Bronchial epithelial cell (primary cell): Measurements from ENCODE around the gene ZNF599. TPM values are rescaled to one million over a fixed set of nuclear protein-coding genes. Genes with fewer than 3 reads are reported as not detected.

ENCODE experiments used
- DNase-seq: peaks from one replicate; pipeline ENCODE4 v3.0.0-alpha.2; 2010; ENCODE audit warnings: low read depth
- FAIRE-seq: peaks from 2 replicates; lab custom pipeline; 2011; peaks lifted over from hg19 to GRCh38; lab: Jason Lieb, UNC
- H3K27me3 ChIP-seq: 2 replicates; pipeline ENCODE4 v1.5.1; 2011; ENCODE audit warnings: low read length; ENCODE audit not compliant: control insufficient read depth, insufficient read depth
- H3K36me3 ChIP-seq: 2 replicates; pipeline ENCODE4 v1.5.1; 2011; ENCODE audit warnings: low read length; ENCODE audit not compliant: control insufficient read depth, insufficient read depth
- H3K4me3 ChIP-seq: 2 replicates; pipeline ENCODE4 v1.5.1; 2011; ENCODE audit warnings: mild to moderate bottlenecking, low read depth, low read length, control low read depth
- total RNA-seq: library from RNA; depleted of rRNA; stranded (reverse); fragments of >200 nt; gene quantifications from 2 replicates; pipeline ENCODE4 v1.2.1, GENCODE V29; 2014
- TF ChIP-seq, protein P1 (sequence below): IDR thresholded peaks from 2 replicates; pipeline ENCODE4 v1.5.1; 2011; ENCODE audit warnings: mild to moderate bottlenecking, moderate library complexity, low read length, control low read depth, inconsistent platforms; ENCODE audit not compliant: insufficient read depth, severe bottlenecking

ZNF599 gene
- total RNA-seq, 1 donor from 2014 or later, result 2.4 TPM

DNA sequence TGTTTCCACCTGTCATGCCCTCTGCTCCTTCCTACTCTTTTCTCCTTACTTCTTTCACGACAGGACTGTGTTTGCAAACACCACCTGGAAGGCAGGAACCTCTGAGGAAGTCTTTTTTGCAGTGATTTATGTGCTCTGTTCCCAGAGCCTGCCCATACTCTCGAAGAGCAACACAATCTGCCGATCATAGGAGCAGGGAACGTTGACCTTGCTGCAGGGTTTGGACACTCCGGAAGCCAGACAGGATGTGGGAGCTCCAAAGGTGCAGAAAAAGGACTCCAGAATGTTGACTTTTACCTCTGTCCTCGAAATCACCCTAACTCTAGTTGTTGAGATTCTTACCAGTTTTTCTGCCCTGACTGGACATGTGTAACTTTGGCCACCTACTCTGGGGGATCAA lies 47.6 kb downstream of the ZNF599 start:
- Histone ChIP-seq H3K4me3 (no peak overlapping the region), H3K27me3 (no peaks in the 10 kb centered on the region), H3K36me3 (no peaks in the 10 kb centered on the region)
- DNase-seq, result no peak
- FAIRE-seq, result no peak
- TF ChIP-seq, protein P1, sequence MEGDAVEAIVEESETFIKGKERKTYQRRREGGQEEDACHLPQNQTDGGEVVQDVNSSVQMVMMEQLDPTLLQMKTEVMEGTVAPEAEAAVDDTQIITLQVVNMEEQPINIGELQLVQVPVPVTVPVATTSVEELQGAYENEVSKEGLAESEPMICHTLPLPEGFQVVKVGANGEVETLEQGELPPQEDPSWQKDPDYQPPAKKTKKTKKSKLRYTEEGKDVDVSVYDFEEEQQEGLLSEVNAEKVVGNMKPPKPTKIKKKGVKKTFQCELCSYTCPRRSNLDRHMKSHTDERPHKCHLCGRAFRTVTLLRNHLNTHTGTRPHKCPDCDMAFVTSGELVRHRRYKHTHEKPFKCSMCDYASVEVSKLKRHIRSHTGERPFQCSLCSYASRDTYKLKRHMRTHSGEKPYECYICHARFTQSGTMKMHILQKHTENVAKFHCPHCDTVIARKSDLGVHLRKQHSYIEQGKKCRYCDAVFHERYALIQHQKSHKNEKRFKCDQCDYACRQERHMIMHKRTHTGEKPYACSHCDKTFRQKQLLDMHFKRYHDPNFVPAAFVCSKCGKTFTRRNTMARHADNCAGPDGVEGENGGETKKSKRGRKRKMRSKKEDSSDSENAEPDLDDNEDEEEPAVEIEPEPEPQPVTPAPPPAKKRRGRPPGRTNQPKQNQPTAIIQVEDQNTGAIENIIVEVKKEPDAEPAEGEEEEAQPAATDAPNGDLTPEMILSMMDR, result no peak

DNA sequence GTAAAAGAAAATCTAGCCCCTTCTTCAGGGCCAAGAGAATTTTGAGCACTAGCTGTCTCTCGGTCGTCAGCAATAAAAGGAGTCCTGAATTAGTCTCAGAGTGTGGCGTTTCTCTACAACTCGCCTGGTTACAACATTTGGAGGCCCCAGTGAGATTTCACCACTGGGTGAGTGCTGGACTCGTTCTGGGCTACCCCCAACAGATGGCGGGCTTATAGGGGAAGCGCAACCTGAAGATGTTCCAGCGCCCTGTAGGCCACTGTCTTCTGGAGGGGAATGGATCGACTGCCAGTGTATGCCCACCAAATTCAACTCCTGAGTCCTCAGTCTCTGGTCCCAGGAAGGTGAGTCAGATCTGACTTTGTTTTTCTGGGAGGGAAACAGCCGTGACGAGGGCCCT lies 50.7 kb downstream of the ZNF599 start:
- DNase-seq, result no peak
- TF ChIP-seq, protein P1, result no peak
- H3K4me3 ChIP-seq, result no peak overlapping the region
- no peak for FAIRE-seq
- no peaks in the 10 kb centered on the region for H3K36me3 ChIP-seq
- H3K27me3 ChIP-seq, result no peaks in the 10 kb centered on the region

DNA sequence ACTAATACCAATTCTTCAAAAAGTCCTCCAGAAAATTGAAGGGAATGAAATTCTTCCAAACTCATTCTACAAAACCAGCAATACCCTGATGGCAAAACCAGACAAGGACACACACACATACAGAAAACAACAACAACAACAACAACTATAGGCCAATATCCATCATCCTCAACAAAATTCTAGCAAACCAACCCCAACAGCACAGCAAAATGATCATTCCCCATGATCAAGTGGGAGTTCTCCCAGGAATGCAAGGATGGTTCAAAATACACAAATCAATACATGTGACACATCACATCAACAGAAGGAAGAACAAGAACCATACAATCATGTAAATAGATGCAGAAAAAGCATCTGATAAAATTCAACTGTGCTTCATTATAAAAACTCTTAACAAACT lies 57.7 kb downstream of the ZNF599 start:
- TF ChIP-seq, protein P1, result no peak
- no peaks in the 10 kb centered on the region for H3K36me3 ChIP-seq
- FAIRE-seq (no peak), DNase-seq (no peak)
- H3K27me3 ChIP-seq, result no peaks in the 10 kb centered on the region
- no peak overlapping the region for H3K4me3 ChIP-seq

DNA sequence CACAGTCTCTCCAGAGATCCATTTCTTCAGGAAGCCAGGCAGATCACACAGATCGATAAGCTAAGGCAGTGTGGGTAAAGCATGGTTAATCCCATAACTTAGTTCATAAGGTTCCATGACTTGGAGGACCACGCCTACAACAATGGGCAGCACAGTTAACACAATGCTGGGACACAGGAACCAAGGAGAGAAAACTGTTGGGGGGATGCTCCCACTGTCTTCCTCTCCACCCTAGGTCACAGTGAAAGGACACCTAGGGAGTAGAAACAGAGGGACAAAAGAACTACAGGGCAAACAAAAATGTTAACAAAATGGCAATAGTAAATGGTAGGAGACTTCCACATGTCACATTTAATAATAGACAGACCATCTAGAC lies 59.8 kb downstream of the ZNF599 start:
- DNase-seq, result no peak
- FAIRE-seq, result no peak
- TF ChIP-seq, protein P1, result no peak
- H3K27me3 ChIP-seq, result no peaks in the 10 kb centered on the region
- H3K36me3 ChIP-seq, result no peaks in the 10 kb centered on the region
- H3K4me3 ChIP-seq, result no peak overlapping the region

DNA sequence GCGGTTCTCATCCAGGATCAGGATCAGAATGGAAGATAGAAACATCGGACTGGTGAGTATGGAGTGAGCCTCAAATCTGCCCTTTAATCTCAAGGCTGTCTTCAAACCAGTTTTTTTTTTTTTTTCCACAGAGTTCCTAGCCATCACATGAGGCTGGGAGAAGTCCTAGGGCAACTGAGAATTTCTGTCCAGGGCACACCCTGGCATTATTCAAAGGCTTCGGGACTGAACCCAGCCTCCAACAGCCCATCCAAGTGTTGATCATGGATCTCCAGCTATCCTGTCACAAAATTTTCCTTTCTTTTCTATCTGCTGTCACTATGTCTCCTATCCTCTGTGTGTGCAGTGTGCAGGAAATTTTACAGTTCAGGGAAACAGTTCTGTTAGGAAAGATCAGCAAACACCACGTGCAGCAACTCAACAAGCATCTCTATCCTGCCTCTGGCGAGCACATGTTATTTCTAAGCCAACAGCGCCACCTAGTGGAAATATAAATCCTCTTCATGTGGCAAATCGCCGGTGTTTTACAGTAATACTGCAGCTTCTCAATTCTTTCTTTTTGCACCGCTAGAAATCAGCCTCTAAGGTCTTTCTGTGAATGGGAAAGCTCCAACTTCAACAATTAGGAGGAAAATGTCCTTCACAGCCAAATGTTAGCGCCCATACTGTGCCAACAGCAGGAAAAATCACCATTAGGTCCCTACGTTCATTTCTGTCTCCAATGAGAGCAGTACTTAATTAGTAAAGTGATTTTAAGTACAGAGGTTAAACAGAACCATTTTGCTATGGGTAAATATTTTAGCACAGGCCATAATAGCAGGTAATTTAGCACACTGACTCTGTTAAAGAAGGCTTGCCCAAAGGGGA lies 60.4 kb downstream of the ZNF599 start:
- TF ChIP-seq, protein P1, result peak; percentile 61
- Histone ChIP-seq H3K27me3 (no peaks in the 10 kb centered on the region), H3K36me3 (no peaks in the 10 kb centered on the region), H3K4me3 (no peak overlapping the region)
- FAIRE-seq, result peak; percentile 50
- DNase-seq, result peak; percentile 66

DNA sequence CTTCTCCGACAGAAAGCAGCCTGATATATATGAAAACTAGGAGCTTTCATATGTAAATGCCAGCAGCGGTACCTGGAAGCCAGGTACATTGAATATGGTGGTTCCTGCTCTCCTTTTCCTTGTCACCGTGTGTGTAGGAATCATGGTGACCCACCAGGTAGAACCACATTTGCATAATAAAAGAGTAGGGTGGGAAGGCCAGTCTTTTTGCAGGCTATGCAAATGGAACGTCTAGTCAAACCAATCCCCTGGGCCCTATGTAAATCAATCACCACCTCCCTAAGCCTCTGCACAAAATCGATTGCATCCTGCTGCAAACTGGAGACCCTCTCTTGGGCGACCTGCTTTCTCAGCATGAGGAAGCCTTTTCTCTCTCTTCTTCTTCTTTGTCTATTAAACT lies 61.1 kb downstream of the ZNF599 start:
- TF ChIP-seq, protein P1, result no peak
- no peak overlapping the region for H3K4me3 ChIP-seq
- H3K27me3 ChIP-seq, result no peaks in the 10 kb centered on the region
- no peaks in the 10 kb centered on the region for H3K36me3 ChIP-seq
- no peak for DNase-seq
- FAIRE-seq, result no peak
